GM19395 (cell line): ENCODE data around the gene RAP1GAP.
"Not testable (repeated sequence)": the region's sequence is repeated elsewhere in the genome, so short reads cannot be mapped to it uniquely, and the experiment has no call there.

ENCODE experiments used
- ATAC-seq: cut with Tn5 transposase; IDR thresholded peaks from one replicate; pipeline ENCODE4 v1.9.1; 2021; ENCODE audit warnings: mild to moderate bottlenecking, moderate library complexity; ENCODE audit not compliant: unreplicated experiment

Gene RAP1GAP

DNA sequence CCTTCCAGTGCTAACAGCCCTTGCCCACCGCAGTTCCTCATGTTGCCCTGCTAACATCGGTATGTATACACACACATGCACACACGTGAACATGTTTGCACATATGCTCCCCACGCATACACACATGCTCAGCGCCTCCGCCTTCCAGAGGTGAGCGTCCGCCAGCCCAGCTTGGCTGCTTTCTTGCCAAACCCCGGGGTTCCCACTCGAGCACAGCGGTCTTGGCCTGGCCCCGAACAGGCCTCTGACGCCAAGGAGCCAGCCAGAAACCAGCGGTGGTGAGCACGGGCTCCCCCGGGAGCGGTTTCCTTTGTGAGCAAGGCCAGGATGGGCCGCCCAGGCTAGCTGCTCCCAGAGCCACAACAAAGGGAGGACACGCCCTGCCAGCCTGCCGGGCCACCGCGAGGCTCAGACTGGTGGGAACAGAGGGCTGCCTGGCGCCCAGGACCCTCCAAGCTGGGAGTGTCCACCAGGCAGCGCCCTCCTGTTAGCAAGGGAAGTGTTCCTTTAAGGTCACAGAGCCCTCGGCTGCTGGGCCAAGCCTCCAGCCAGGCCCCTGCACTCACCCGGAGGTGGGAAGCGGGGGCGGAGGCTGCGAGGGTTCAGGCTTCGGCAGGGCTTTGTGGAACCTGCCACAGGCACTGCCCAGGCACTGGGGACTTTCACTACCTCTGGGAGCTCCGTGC lies 94.5 kb downstream of the RAP1GAP start:
- ATAC-seq, result no peak

DNA sequence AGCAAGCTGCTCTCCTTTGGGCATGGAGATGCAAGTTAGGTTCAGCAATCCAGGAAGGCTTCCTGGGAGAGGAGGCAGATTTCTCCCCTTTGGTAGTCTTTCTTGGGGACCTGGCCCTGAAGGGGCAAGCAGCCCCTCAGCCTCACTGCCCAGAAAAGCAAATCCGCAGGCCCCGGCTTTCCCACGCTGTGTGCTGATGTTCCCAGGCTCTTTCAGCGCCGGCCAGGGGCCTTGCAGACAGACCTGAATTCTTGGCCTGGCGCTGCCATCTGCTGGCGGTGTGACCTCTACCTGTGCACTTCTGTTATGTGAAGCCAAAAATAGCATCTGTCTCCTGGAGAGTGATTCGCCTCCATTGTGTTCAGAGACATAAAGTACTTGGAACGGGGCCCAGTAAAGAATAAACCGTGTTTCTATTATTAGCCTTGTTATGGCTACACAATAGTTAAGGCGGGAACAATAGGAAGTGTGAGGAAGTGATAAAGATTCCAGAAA lies 95.1 kb downstream of the RAP1GAP start:
- ATAC-seq, result no peak

- no peak for ATAC-seq
Observed at GRCh38 chr1:21573475-21573874, 95.7 kb downstream of the RAP1GAP start.

DNA sequence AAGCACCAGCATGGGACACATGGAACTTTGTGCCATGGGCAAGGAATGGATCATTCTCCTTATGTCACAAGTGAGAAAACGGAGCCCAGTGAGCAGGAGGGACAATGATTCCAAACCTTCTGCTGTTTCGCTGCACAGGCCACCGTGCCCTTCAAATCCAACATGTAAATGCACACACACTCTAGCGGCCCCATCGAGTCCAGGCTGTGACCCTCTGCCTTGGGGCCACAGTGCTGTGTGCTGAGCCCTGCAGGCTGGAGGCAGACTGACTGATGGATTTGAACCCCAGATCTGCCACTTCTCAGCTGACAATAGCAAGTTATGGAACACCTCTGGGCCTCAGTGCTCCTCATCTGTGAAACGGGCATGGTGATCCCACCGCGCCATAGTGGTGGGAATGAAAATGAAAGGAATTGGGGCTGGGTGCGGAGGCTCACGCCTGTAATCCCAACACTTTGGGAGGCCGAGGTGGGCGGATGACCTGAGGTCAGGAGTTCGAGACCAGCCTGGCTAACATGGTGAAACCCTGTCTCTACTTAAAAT lies 96.4 kb downstream of the RAP1GAP start:
- no peak for ATAC-seq

DNA sequence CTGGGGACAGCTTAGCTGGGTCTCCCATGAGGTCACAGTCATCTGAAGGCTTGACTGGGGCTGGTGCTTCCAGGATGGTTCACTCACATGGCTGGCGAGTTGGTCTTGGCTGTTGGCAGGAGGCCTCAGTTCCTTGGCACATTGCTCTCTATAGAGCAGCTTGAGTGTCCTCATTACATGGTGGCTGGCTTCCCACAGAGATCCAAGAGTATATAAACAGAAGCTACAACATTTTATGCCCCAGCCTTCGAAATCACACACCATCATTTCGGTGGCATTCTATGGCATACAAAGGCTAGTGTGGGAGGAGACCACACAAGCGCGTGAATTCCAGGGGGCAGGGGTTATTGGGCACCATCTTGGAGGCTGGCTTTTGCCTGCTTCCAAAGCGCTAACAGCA lies 96.9 kb downstream of the RAP1GAP start:
- no peak for ATAC-seq

DNA sequence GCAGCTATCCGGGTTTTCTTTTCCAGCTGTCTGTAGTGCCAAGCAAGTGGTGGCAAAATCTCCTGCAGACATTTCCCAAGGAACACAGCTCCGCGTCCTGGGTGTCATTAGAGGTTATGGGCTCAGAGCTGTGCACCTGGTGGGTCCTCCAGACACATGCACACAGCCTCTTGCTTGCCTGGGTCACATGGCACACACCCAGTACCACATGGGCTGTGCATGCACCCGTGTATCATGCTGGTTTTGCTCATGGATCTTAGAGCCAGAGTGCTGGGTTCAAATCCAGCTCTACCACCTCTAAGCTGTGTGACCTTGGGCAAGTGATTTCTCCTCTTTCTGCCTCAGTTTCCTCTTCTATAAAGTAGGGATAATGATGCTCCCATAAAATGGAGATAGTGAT lies 98.3 kb downstream of the RAP1GAP start:
- ATAC-seq, result no peak

DNA sequence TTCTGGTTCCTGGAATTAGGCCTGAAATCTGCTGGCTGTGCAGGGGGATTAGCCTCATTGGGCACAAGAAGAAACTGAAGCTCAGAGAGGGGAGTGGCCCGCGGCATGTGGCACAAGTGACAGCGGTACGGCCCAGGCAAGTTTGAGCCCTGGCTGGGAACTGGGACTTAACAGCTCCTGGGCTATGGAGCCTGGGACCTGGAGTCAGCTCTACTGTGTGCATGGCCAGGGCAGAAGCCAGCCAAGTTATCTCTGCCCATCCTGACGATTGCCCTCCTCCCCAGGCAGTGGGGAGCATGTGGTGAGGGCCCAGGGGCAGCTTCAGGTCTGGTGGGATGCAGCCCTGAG lies 98.7 kb downstream of the RAP1GAP start:
- ATAC-seq, result no peak

DNA sequence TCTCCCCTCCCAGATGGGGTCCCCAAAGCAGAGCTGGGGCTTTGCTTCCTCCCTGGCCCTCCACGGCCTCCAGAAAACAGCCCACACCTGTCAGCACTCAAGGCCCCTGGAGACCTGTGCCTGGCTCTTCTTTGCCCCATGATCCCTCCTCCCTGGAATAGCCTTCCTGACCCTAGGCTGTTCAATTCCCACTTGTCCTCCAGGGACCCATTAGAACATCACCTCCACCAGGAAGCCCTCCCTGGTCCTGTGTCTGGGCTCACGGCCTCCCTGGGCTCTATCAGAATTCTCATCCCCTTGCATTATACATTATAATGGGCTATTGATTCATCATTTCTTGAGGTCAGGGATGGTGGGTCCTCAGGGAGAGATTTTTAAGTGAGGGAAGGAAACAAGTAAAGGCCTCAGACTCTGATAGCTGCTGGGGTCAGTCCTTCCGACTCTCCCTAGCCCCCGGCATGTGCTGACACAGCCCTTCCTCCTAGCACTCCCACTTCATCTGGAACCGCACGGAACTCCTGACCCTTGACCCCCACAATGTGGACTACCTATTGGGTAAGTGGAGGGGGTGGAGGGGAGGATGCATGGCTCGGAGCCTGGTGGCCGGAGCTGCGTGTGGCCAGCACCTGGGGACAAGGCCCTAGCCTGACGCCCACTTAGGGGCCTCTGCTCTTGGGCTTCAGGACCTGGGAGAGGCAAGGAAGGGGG lies 99.2 kb downstream of the RAP1GAP start:
- no peak for ATAC-seq

DNA sequence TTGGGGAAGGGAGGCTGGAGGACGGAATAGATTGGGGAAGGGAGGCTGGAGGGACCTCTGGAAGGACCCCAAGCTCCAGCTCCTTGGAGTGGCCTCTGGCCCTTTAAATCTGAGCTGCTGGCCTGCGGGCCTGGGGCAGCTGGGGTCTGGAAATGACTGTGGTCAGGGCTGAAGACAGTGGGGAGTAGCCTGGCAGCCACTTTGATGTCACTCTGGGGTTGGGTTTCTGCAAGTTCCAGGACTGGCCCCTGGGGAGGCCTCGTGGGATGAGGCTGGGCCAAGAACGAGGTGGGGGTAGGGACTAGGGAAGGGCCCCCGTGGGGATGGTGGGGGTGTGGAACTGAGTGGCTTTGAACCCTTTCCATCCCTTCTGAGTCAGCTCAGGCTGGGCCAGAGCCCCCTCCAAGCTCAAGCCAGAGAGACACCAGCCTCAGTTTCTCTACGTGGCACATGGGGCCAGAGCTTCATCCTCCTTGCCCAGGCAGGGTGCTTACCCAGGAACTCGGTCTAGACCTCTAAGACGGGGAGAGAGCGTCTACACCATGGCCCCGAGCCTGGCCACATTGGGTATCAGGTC lies 100.3 kb downstream of the RAP1GAP start:
- no peak for ATAC-seq

GRCh38 chr1:21568006-21568746 lies 101.0 kb downstream of the RAP1GAP start:
- ATAC-seq, result no peak

GRCh38 chr1:21567241-21568005 lies 101.7 kb downstream of the RAP1GAP start:
- ATAC-seq, result no peak

DNA sequence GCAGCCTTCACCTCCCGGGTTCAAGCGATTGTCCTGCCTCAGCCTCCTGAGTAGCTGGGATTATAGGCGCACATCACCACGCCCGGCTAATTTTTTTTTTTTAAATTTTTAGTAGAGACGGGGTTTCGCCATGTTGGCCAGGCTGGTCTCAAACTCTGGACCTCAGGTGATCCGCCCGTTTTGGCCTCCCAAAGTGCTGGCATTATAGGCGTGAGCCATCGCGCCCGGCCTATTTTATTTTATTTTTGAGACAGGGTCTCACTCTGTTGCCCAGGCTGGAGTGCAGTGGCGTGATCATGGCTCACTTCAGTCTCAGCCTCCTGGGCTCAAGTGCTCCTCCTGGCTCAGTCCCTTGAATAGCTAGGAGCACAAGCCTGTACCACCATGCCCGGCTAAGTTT lies 102.8 kb downstream of the RAP1GAP start:
- not testable (repeated sequence) for ATAC-seq

GRCh38 chr1:21565285-21565684 lies 103.9 kb downstream of the RAP1GAP start:
- ATAC-seq, result no peak

- ATAC-seq, result no peak
Observed at GRCh38 chr1:21564521-21565095, 104.5 kb downstream of the RAP1GAP start.

- no peak for ATAC-seq
Observed at GRCh38 chr1:21563971-21564370, 105.2 kb downstream of the RAP1GAP start.

DNA sequence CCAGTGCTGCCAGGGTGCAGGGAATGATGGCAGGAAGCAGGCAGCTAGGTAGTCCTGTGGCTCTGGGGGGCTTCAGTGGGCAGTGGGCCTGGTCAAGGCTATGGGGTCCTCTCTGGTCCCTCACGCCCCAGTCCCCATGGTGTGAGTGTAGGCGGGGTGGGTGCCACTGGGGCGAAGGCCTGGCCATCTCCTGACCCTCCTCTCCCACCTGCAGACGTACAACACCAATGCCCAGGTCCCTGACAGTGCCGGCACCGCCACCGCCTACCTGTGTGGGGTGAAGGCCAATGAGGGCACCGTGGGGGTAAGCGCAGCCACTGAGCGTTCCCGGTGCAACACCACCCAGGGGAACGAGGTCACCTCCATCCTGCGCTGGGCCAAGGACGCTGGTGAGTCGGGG lies 106.3 kb downstream of the RAP1GAP start:
- no peak for ATAC-seq

DNA sequence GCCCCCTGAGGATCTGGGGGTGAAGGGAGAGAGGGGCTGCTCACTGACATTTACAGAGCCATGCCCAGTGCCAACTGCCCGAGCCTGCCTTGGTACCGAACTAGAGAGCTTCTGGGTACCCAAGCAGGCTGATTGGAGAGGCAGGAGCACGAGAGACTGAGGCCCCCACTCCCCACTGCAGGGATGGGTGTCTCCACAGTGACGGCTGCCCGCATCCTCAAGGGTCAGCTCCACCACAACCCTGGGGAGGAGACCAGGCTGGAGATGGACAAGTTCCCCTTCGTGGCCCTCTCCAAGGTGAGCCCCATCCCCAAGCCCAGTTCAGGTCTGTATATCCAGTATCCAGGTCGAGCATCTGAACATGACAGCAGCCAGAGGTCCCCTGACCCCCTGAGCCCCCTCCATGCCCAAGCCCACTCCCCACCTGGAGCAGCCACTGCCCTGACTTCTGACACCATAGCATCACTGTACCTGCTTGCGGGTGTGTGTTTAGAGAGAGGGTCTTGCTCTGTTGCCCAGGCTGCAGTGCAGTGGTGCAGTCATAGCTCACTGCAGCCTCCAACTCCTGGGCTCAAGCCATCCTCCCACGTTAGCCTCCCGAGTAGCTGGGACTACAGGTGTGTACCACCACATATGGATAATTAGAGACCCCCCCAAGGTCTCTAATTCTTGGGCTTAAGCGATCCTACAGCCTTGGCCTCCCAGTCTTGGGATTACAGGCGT lies 108.1 kb downstream of the RAP1GAP start:
- ATAC-seq, result no peak

DNA sequence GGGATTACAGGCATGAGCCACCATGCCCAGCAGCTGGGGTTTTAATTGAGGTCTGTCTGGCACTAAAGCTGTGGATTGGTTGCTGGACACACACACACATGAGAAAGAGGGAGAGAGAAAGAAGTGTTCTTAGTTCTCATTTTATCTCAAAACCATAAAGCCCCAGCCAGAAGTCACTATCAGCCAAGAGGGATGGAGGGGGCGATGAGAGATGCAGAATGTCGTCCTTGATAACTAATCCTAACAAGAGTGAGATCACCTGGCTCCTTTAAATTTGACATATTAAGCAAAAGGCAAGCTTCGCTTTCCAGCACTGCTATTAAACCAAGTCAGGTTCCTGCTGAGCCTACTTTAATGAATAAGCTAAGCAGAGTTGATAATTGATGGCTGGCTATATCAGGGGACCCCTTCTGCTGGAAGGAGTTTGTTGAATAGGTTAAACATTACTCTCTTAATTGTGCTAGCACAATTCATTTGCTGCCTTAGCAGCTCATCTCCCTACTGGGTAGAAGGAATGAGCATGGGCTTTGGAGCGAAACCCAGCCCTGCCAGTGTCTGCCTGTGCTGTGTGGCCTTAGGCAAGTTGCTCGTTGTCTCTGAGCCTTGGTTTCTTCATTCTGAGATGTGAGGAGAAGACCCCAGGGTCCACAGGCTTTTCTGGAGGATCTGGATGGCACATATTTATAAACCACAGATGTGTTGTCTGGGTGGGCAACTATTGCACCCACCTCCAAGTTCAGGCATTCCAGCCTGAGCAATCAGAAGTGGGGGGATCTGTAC lies 109.2 kb downstream of the RAP1GAP start:
- ATAC-seq, result no peak
